ENCODE measurements around the gene VIP.
"Not testable (repeated sequence)": the region's sequence is repeated elsewhere in the genome, so short reads cannot be mapped to it uniquely, and the experiment has no call there.

The VIP gene

GRCh38 chr6:152750694-152751093 lies at the start of gene VIP:
Gene VIP, plus strand, starts transcription at chr6:152750797. Its CDS starts 1,381 bp downstream, at chr6:152752178.
- no peak for DNase-seq (ENCODE audit: low spot score)

GRCh38 chr6:152701081-152701862 lies 49.3 kb upstream of the VIP start:
- no peak for DNase-seq (ENCODE audit: low spot score)

- DNase-seq (ENCODE audit: low spot score), result no peak
These were observed 48.7 kb upstream of the VIP start for GRCh38 chr6:152701863-152702401.

- not testable (repeated sequence) for DNase-seq (ENCODE audit: low spot score)
These were observed 46.8 kb upstream of the VIP start for GRCh38 chr6:152703750-152704149.

GRCh38 chr6:152705327-152705726 lies 45.3 kb upstream of the VIP start:
- no peak for DNase-seq (ENCODE audit: low spot score)

GRCh38 chr6:152716322-152716721 lies 34.3 kb upstream of the VIP start:
- no peak for DNase-seq (ENCODE audit: low spot score)

- no peak for DNase-seq (ENCODE audit: low spot score)
These were observed 29.6 kb upstream of the VIP start for GRCh38 chr6:152720974-152721373.

GRCh38 chr6:152721956-152722355 lies 28.6 kb upstream of the VIP start:
- no peak for DNase-seq (ENCODE audit: low spot score)

GRCh38 chr6:152723398-152723797 lies 27.2 kb upstream of the VIP start:
- DNase-seq (ENCODE audit: low spot score), result no peak

GRCh38 chr6:152726313-152726712 lies 24.3 kb upstream of the VIP start:
- no peak for DNase-seq (ENCODE audit: low spot score)

GRCh38 chr6:152727507-152727906 lies 23.1 kb upstream of the VIP start:
- no peak for DNase-seq (ENCODE audit: low spot score)

- no peak for DNase-seq (ENCODE audit: low spot score)
These were observed 16.0 kb upstream of the VIP start for GRCh38 chr6:152734630-152735029.

GRCh38 chr6:152736687-152737273 lies 13.8 kb upstream of the VIP start:
- no peak for DNase-seq (ENCODE audit: low spot score)

GRCh38 chr6:152745509-152746171 lies 5.0 kb upstream of the VIP start:
- DNase-seq (ENCODE audit: low spot score), result no peak

- DNase-seq (ENCODE audit: low spot score), result no peak
These were observed 4.4 kb upstream of the VIP start for GRCh38 chr6:152746172-152746553.

GRCh38 chr6:152748843-152749242 lies 1.8 kb upstream of the VIP start:
- DNase-seq (ENCODE audit: low spot score), result no peak

- no peak for DNase-seq (ENCODE audit: low spot score)
These were observed 1.3 kb upstream of the VIP start for GRCh38 chr6:152749336-152749735.

- DNase-seq (ENCODE audit: low spot score), result no peak
These were observed 14.7 kb downstream of the VIP start for GRCh38 chr6:152765331-152765730.

- no peak for DNase-seq (ENCODE audit: low spot score)
These were observed 18.6 kb downstream of the VIP start for GRCh38 chr6:152769159-152769558.

- DNase-seq (ENCODE audit: low spot score), result no peak
These were observed 19.4 kb downstream of the VIP start for GRCh38 chr6:152769993-152770392.

- no peak for DNase-seq (ENCODE audit: low spot score)
These were observed 20.6 kb downstream of the VIP start for GRCh38 chr6:152771061-152771687.

GRCh38 chr6:152775428-152775827 lies 24.8 kb downstream of the VIP start:
- DNase-seq (ENCODE audit: low spot score), result no peak

- no peak for DNase-seq (ENCODE audit: low spot score)
These were observed 26.2 kb downstream of the VIP start for GRCh38 chr6:152776833-152777232.

Measured in CD4-positive, alpha-beta T cell treated with Interleukin-2 at 100 ng/mL for 4 hours (primary cell).